ENCODE data around the gene SORCS2.
A peak's percentile ranks its signal among the peaks of the same experiment; 100 is the strongest.

The SORCS2 gene

GRCh38 chr4:7330031-7330596 lies 137.8 kb downstream of the SORCS2 start:
- DNase-seq = no peak

DNA sequence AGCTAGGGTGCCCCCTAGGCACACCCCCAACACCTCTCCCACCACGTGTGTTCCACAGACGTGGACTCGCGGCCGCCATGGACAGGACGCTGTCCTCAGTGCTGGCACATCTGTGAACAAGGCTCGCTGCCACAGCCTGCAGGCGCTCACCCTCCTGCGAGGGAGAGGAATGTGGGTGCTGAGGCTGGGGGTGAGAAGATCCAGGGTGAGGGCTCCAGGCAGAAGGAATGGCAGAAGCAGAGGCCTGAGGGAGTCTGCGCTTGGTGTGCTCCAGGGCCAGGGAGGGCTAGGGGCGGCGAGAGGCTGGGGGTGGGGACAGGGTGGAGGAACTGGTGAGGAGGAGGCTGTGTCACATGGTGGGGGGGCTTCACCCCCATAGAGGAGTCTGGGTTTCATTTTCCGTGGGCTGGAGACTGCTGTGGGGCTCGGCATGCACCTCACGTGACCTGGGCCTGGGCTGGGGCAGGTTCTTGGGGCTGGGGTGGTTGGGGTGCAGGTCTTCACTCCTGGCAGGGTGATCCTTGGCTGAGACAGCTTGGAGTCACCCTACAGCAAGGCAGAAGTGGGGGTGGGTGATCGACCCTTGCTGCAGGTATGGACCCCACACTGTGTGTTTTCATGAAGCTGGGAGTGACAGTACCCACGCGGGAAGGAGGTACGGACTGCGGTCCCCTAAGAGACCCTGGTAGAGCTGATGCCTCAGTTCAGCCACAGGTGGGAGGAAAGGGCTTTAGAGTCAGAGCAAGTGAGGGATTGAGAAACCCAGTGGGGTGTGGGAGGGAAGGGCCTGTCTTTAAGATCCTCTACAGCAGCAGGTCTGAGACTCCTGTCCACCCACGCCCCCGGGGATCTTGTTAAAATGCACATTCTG lies 138.7 kb downstream of the SORCS2 start:
- no peak for DNase-seq

- DNase-seq = no peak
Measured at GRCh38 chr4:7331682-7332000, 139.3 kb downstream of the SORCS2 start.

GRCh38 chr4:7332216-7333023 lies 140.1 kb downstream of the SORCS2 start:
- no peak for DNase-seq

GRCh38 chr4:7333024-7333780 lies 140.9 kb downstream of the SORCS2 start:
- DNase-seq = no peak

DNA sequence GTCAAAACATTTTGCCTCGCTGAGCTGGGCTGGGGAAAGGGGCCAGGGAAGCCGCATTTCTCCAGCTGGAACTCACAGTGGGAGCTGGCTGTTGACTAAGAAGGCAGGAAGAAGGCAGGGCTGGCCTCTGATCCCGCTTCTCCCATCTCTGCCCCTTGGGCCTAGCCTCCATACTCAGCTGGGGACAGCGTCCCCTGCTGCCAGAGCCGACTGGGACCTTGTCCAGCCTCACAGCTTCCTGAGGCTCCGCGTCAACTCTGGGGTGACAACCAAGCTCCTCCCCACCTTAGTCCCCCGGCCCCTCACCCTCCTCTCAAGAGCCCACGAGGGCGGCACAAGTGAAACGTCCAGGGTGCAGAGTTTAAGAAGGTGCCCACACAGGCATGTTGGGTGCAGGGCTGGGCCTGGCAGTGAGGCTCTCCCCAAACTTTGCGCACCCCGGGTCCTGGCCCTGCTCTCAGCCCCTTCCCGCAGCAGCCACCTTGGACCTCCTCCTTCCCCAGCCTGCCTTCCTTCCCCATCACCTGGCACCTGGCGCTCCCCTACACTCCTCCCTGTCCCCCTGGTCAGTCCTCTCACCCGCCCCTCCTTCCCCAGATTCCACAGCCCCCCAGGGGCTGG lies 141.6 kb downstream of the SORCS2 start:
- no peak for DNase-seq

DNA sequence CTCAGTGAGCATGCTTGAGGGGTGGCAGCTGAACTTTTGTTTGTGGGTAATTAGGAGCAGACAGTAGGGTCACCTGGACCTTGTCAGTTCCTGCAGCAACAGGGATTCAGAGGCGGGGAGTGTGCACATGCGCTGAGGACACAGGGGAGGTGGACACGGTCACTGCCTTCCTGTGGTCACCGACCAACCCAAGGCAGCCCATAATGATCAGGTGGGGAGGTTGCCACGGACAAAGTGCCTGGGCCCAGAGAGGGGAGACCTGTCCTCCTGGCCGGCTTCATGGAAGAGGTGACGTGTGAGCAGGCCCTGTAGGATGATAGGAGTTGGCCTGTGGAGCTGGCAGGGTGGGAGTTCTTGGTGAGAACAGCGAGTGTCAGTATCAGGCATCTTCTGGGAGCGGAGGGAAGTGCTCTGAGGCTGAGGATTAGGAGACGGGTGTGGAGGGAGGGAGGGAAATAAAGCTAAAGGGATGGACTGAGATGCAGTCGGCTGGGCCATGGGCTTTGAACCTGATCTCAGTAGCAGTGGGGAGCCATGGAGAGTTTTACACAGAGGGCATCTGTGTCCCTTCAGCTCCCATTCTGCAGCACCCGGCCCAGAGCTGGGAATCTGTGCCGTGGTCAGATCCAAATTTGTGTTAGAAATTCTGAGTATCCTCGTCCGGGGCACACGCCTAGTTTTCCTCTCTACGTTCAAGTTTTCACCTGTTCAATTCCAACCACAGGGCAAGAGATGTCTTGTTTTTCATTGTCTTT lies 142.4 kb downstream of the SORCS2 start:
- no peak for DNase-seq

GRCh38 chr4:7335344-7336066 lies 143.2 kb downstream of the SORCS2 start:
- DNase-seq = peak; percentile 27

GRCh38 chr4:7336067-7336569 lies 143.8 kb downstream of the SORCS2 start:
- DNase-seq = no peak

DNA sequence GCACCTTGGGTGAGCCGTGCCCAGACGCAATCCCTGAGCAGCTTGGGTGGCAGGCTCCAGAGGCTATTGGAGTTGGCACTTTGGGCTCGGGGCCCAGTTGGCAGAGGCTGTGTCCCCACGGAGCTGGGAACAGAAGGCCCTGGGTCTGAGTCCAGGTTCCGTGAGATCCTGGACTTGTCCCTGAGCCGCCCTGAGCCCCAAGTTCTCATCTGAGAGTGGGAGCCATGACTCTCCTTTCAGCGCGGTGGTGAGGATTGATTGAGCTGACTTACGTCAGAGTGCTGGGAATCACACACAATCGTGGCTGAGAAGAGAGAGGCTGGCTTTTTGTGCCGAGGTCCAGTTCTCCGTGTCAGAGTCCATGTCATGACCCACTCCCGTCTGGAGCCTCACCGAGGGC lies 144.4 kb downstream of the SORCS2 start:
- no peak for DNase-seq

DNA sequence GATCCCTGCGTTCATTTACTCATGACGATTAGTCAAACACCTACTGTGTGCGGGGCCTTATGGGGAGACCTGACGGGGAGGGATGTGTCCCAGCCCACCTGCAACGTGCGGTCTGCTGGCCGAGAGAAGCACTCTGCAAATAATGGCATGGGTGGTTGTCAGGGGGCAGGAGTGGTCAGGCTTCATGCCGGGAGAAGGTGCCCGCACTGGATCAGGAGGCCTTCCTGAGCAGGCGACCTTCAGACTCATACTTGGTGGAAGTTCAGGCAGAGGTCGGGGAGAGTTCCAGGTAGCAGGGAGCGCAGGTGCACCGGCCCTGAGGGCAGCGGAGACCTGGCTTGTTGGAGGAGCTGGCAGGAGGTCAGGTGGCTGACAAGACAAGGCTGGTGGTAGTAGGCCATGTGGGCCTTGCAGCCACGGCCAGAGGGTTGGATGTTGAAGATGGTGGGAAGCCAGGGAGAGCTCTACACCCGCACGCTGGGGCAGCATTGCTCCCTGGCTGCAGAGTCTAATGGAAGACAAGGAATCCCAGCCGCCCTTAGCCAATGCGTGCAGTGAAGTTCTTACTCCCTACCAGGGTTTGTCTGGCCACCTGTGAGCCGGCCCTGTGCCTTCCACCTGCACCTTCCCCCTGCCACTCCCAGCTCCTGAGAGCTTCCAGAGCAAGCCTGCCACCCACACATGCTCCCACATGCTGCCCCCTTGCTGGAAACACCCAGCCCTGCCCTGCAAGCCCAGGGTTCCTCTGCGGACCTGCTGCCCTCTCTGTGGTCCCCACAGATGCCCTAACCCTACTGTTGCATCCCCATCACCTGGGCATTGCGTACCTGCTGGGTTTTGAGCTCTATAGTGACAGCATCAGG lies 145.1 kb downstream of the SORCS2 start:
- DNase-seq = no peak

- DNase-seq = no peak
Measured at GRCh38 chr4:7338059-7338452, 145.7 kb downstream of the SORCS2 start.

DNA sequence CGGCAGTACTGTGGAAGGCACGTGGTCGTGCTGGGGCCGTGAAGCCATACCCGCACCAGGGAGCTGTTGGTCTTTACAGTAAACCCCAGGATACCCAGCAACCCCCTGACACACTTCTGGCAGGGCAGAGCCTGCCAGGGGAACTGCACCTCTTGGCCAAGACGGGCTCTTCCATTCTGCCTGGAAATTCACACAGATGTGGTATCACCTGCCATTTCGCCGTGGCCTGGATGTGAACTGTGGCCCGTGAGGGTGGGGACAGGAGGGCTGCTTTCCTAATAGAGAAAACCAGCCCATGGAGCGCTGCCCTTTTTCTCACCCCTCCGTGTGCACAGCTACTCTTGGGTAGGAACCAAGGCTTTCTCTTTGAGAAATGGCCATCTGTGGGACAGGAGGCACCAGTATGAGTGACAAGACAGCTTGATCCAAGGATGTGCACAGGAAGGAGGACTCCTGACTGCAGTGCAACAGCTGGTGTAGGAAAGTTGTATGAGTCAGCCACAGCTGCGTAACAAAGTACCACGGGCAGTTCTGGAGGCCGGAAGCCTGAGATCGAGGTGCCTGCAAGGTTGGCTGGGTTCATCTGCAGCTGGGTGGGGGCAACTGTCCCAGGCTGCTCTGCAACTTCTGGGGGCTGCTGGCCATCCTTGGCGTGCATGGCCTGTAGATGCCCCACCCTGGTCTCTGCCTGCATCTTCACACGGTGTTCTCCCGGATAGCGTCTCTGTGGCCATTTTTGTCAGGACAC lies 146.7 kb downstream of the SORCS2 start:
- DNase-seq = no peak

DNA sequence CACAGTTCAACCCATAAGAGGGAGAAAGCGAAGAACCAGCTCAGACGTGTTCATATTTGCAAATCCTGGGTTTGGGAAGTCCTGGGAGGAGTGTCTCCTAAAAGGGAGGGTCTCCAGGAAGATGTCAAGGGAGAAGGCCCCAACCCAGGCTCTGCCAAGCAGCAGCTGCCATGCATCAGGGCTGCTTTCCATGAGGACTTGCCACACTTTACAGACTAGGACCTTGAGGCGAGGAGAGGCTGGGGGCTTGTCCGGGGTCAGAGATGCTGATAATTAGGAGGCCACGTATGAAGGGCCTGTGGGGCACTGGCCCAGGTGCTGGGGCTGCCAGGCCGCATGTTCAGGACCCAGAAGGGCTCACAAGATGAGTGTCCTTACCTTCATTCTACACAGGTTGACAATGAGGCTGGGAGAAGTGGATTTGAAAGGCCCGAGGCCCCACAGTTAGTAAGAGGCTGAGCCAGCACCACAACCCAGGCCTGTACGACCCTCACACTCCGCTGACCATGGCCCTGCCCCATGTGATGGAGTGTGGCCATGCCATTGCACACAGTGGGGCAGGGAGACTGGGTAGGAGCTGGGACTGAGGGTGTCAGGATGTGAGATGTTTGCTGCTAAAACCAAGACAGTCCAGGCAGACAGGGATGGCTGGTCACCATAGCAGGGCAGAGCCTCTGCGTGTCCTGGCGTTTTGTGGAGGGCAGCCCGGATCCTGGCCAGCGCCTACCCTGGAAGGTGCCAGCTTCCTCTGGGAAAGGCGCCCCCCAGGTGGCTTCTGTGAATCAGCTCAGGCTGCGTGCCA lies 147.6 kb downstream of the SORCS2 start:
- no peak for DNase-seq

DNA sequence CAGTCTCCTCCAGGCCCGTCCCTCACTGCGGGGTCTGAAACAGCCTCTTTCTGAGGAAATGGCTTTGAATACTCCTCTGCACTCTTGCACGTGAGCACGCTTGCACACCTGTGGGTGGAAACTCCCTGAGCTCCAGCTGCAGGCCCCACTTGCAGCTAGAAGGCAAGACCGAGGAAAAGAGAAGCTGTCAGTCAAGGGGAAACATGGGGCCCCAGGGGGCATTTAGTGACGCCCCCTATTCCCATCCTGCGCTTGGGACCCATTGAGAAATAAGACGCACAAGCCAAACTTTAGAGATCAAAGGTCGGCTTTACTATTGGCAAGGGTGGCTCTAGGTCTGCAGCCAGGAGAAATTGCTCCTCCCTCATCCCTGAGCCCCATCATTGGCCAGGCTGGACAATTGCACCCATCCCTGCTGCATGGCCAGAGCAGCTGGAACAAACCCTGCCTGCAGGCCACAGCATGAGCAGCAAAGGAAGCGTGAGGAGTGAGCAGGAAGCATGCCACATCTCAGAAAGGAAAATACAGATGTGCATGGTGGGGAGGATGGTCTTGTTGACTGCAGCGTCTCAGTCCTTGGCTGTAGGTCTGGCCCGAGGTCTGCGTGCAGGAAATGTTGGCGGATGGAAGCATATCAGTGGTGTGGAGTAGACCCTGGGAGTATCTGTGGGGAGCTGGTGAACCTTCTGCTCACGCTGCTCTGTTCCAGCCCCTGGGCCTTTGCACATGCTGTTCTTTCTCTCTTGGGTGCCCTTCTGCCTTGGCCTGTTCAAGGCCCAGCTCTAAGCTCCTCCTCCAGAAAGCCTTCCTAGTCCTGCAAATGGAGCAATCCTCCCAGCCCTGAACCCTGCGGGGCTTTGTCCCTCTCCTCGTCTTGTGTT lies 148.5 kb downstream of the SORCS2 start:
- no peak for DNase-seq

- no peak for DNase-seq
Measured at GRCh38 chr4:7341491-7342222, 149.3 kb downstream of the SORCS2 start.

All from CD4-positive, alpha-beta T cell treated with Interleukin-17A for 4 hours (primary cell).